Endothelial cell (in vitro differentiated cells): ENCODE data around the gene TOMM40. TPM values are rescaled to one million over a fixed set of nuclear protein-coding genes. Genes with fewer than 3 reads are reported as not detected.

Experiments used
- DNase-seq: peaks from one replicate; pipeline ENCODE4 v3.0.0; 2021; ENCODE audit warnings: low spot score
- H3K27ac Mint-ChIP-seq: one replicate; pipeline ENCODE4 v1.8.0; 2021; ENCODE audit warnings: mixed read lengths, inconsistent platforms; ENCODE audit not compliant: unreplicated experiment
- H3K27me3 Mint-ChIP-seq: one replicate; pipeline ENCODE4 v1.8.0; 2021; ENCODE audit warnings: mild to moderate bottlenecking, moderate library complexity, mixed read lengths, inconsistent platforms; ENCODE audit not compliant: unreplicated experiment
- H3K36me3 Mint-ChIP-seq: one replicate; pipeline ENCODE4 v1.8.0; 2021; ENCODE audit warnings: mild to moderate bottlenecking, low read depth, mixed read lengths, inconsistent platforms; ENCODE audit not compliant: unreplicated experiment
- H3K4me1 Mint-ChIP-seq: one replicate; pipeline ENCODE4 v1.8.0; 2021; ENCODE audit warnings: mild to moderate bottlenecking, mixed read lengths, inconsistent platforms; ENCODE audit not compliant: unreplicated experiment
- H3K4me3 Mint-ChIP-seq: one replicate; pipeline ENCODE4 v1.8.0; 2021; ENCODE audit warnings: mild to moderate bottlenecking, mixed read lengths, inconsistent platforms; ENCODE audit not compliant: unreplicated experiment
- H3K9me3 Mint-ChIP-seq: one replicate; pipeline ENCODE4 v1.8.0; 2021; ENCODE audit warnings: mixed read lengths, inconsistent platforms; ENCODE audit not compliant: unreplicated experiment
- CTCF ChIP-seq: fragments of 200-600 bp; sonication (generic); IDR thresholded peaks from one replicate; pipeline ENCODE4 v1.5.0; 2021; ENCODE audit warnings: antibody characterized with exemption; ENCODE audit not compliant: unreplicated experiment
- total RNA-seq: library from RNA; stranded (reverse); fragmentation: NEBNext Ultra II Directional; extraction: Animal tissue kit (Norgen Biotek cat#: 25700); gene quantifications from one replicate; pipeline ENCODE4 v1.2.1, GENCODE V29; 2021; ENCODE audit not compliant: unreplicated experiment

TOMM40 gene
- total RNA-seq, 1 donor from 2014 or later, result 60.5 TPM

- H3K4me3 Mint-ChIP-seq, result peak overlapping the region; percentile 91
- H3K9me3 Mint-ChIP-seq, result no peaks in the 10 kb centered on the region
- no peak for DNase-seq
- no peak for TF ChIP-seq CTCF
- H3K27me3 Mint-ChIP-seq, result peaks cover 28% of the 10 kb centered on the region
- H3K4me1 Mint-ChIP-seq, result peaks cover 16% of the 10 kb centered on the region
- peak overlapping the region; percentile 62 for H3K27ac Mint-ChIP-seq
- H3K36me3 Mint-ChIP-seq, result peaks cover 46% of the 10 kb centered on the region
These were observed 563 bp upstream of the TOMM40 start for GRCh38 chr19:44890366-44891015.

- Mint-ChIP-seq H3K4me3 (peak overlapping the region; percentile 91), H3K27me3 (peaks cover 25% of the 10 kb centered on the region), H3K9me3 (no peaks in the 10 kb centered on the region), H3K27ac (peak overlapping the region; percentile 38), H3K4me1 (peaks cover 16% of the 10 kb centered on the region), H3K36me3 (peaks cover 54% of the 10 kb centered on the region)
- TF ChIP-seq CTCF, result no peak
- DNase-seq, result no peak
These were observed 1.9 kb downstream of the TOMM40 start for GRCh38 chr19:44892932-44893331.

- peaks cover 25% of the 10 kb centered on the region for H3K27me3 Mint-ChIP-seq
- H3K36me3 Mint-ChIP-seq, result peaks cover 52% of the 10 kb centered on the region
- peak overlapping the region; percentile 91 for H3K4me3 Mint-ChIP-seq
- no peaks in the 10 kb centered on the region for H3K9me3 Mint-ChIP-seq
- H3K27ac Mint-ChIP-seq, result no peak overlapping the region
- no peak for DNase-seq
- peaks cover 16% of the 10 kb centered on the region for H3K4me1 Mint-ChIP-seq
- TF ChIP-seq CTCF, result no peak
These were observed 2.4 kb downstream of the TOMM40 start for GRCh38 chr19:44893332-44894051.

- Mint-ChIP-seq H3K27ac (no peak overlapping the region), H3K27me3 (peaks cover 25% of the 10 kb centered on the region), H3K4me3 (peak overlapping the region; percentile 76), H3K9me3 (no peaks in the 10 kb centered on the region), H3K4me1 (peaks cover 15% of the 10 kb centered on the region), H3K36me3 (peaks cover 51% of the 10 kb centered on the region)
- DNase-seq, result no peak
- no peak for TF ChIP-seq CTCF
These were observed 3.0 kb downstream of the TOMM40 start for GRCh38 chr19:44894052-44894400.

GRCh38 chr19:44894946-44895345 lies 3.9 kb downstream of the TOMM40 start:
- Mint-ChIP-seq H3K9me3 (no peaks in the 10 kb centered on the region), H3K36me3 (peaks cover 56% of the 10 kb centered on the region), H3K4me1 (peaks cover 13% of the 10 kb centered on the region), H3K4me3 (peak overlapping the region; percentile 60), H3K27ac (peak overlapping the region; percentile 52), H3K27me3 (peaks cover 22% of the 10 kb centered on the region)
- no peak for TF ChIP-seq CTCF
- DNase-seq, result no peak
